RWPE2 (cell line): ENCODE data around the gene TICAM2.
A peak's percentile ranks its signal among the peaks of the same experiment; 100 is the strongest.

Source experiments
- ATAC-seq: fragments of 200-7000 bp; cut with Tn5 transposase; 3 replicates; pipeline ENCODE4 v1.9.1; 2021; ENCODE audit warnings: low read depth
- DNase-seq: peaks from one replicate; pipeline ENCODE4 v3.0.0-alpha.2; 2020; ENCODE audit warnings: low spot score
- H3K27ac ChIP-seq: fragments of 450-650 bp; 2 replicates; pipeline ENCODE4 v1.5.1; 2017; ENCODE audit warnings: mild to moderate bottlenecking; ENCODE audit not compliant: poor library complexity, severe bottlenecking
- H3K27me3 ChIP-seq: fragments of 250-450 bp; sonication (Bioruptor Pico); 2 replicates; pipeline ENCODE4 v1.5.1; 2021; ENCODE audit warnings: mild to moderate bottlenecking, moderate library complexity; ENCODE audit not compliant: insufficient read depth, poor library complexity, severe bottlenecking
- H3K36me3 ChIP-seq: fragments of 250-450 bp; sonication (Bioruptor Pico); 2 replicates; pipeline ENCODE4 v1.5.1; 2020; ENCODE audit warnings: low read depth, mild to moderate bottlenecking, moderate library complexity
- H3K4me1 ChIP-seq: fragments of 250-450 bp; sonication (Bioruptor Pico); 2 replicates; pipeline ENCODE4 v1.5.1; 2021; ENCODE audit warnings: mild to moderate bottlenecking, moderate library complexity; ENCODE audit not compliant: insufficient read depth, poor library complexity, severe bottlenecking
- H3K4me3 ChIP-seq: fragments of 250-450 bp; sonication (Bioruptor Pico); 2 replicates; pipeline ENCODE4 v1.5.1; 2021; ENCODE audit warnings: mild to moderate bottlenecking, moderate library complexity; ENCODE audit not compliant: severe bottlenecking
- H3K9me3 ChIP-seq: fragments of 250-450 bp; sonication (Bioruptor Pico); 2 replicates; pipeline ENCODE4 v1.5.1; 2021; ENCODE audit warnings: mild to moderate bottlenecking, moderate library complexity; ENCODE audit not compliant: severe bottlenecking
- CTCF ChIP-seq: fragments of 450-650 bp; IDR thresholded peaks from one replicate; pipeline ENCODE4 v1.5.1; 2017; ENCODE audit warnings: mild to moderate bottlenecking, moderate library complexity; ENCODE audit not compliant: poor library complexity, severe bottlenecking

TICAM2 gene

GRCh38 chr5:115559524-115559923 lies 42.8 kb downstream of the TICAM2 start:
- DNase-seq (no peak), ATAC-seq (no peak)
- no peaks in the 10 kb centered on the region for H3K27me3 ChIP-seq
- no peak overlapping the region for H3K27ac ChIP-seq
- no peaks in the 10 kb centered on the region for H3K9me3 ChIP-seq
- no peak for TF ChIP-seq CTCF
- H3K36me3 ChIP-seq, result no peaks in the 10 kb centered on the region
- H3K4me3 ChIP-seq, result no peak overlapping the region
- H3K4me1 ChIP-seq, result peaks cover 10% of the 10 kb centered on the region

GRCh38 chr5:115558388-115558956 lies 43.8 kb downstream of the TICAM2 start:
- 0 out of 3 replicates have a peak, but pooled peaks have one; percentile 17 for ATAC-seq
- H3K27ac ChIP-seq, result no peak overlapping the region

GRCh38 chr5:115557667-115558387 lies 44.5 kb downstream of the TICAM2 start:
- no peaks in the 10 kb centered on the region for H3K9me3 ChIP-seq
- DNase-seq (no peak), ATAC-seq (peak; percentile 44; the same call in 1 of the 3 replicates)
- H3K4me1 ChIP-seq, result peaks cover 10% of the 10 kb centered on the region
- TF ChIP-seq CTCF, result no peak
- H3K27ac ChIP-seq, result no peak overlapping the region
- no peak overlapping the region for H3K4me3 ChIP-seq
- no peaks in the 10 kb centered on the region for H3K36me3 ChIP-seq
- no peaks in the 10 kb centered on the region for H3K27me3 ChIP-seq

More at GRCh38 chr5:115558388-115558956, 43.8 kb downstream of the TICAM2 start:
- H3K36me3 ChIP-seq, result no peaks in the 10 kb centered on the region
- H3K27me3 ChIP-seq, result no peaks in the 10 kb centered on the region
- peaks cover 10% of the 10 kb centered on the region for H3K4me1 ChIP-seq
- TF ChIP-seq CTCF, result no peak
- H3K9me3 ChIP-seq, result no peaks in the 10 kb centered on the region
- no peak for DNase-seq
- no peak overlapping the region for H3K4me3 ChIP-seq

- H3K36me3 ChIP-seq, result no peaks in the 10 kb centered on the region
- peaks cover 14% of the 10 kb centered on the region for H3K4me1 ChIP-seq
- DNase-seq (no peak), ATAC-seq (no peak)
- H3K27me3 ChIP-seq, result no peaks in the 10 kb centered on the region
- no peaks in the 10 kb centered on the region for H3K9me3 ChIP-seq
- TF ChIP-seq CTCF, result no peak
- no peak overlapping the region for H3K4me3 ChIP-seq
- no peak overlapping the region for H3K27ac ChIP-seq
Observed at GRCh38 chr5:115556276-115556675, 46.0 kb downstream of the TICAM2 start.
